A549 (cell line): ENCODE data around the gene ZBP1.

ENCODE experiments used
- BHLHE40 ChIP-seq: IDR thresholded peaks from 2 replicates; pipeline ENCODE4 v1.6.1; 2012; ENCODE audit warnings: low read depth, low read length, inconsistent platforms
- EP300 ChIP-seq, 2 experiments: fragments of >200 bp; sonication (Bioruptor Twin); formaldehyde crosslinking; IDR thresholded peaks; 2 replicates in 1 of 2; 3 replicates in 1 of 2; pipeline ENCODE4 v1.6.1; 2016 to 2017
- ESRRA ChIP-seq: fragments of 150-350 bp; IDR thresholded peaks from 2 replicates; pipeline ENCODE4 v1.6.1; 2014; ENCODE audit warnings: mild to moderate bottlenecking, low read length, borderline replicate concordance
- HOXB5 ChIP-seq: fragments of 250-450 bp; sonication (Bioruptor Pico); IDR thresholded peaks from 2 replicates; pipeline ENCODE4 v1.5.0; 2020; ENCODE audit warnings: mild to moderate bottlenecking, moderate library complexity
- JUNB ChIP-seq: fragments of >200 bp; sonication (Bioruptor Twin); formaldehyde crosslinking; IDR thresholded peaks from 2 replicates; pipeline ENCODE4 v1.6.1; 2016
- KDM1A ChIP-seq: fragments of 200-600 bp; sonication (generic); IDR thresholded peaks from 2 replicates; pipeline ENCODE4 v1.6.1; 2016; ENCODE audit warnings: low read depth, mild to moderate bottlenecking
- MAFK ChIP-seq: fragments of 450-650 bp; IDR thresholded peaks from 2 replicates; pipeline ENCODE4 v1.6.1; 2014; ENCODE audit not compliant: partially characterized antibody
- MAZ ChIP-seq: fragments of 150-350 bp; IDR thresholded peaks from 2 replicates; pipeline ENCODE4 v1.6.1; 2014; ENCODE audit warnings: antibody characterized with exemption, low read depth, low read length, borderline replicate concordance
- POLR2A ChIP-seq: IDR thresholded peaks from 2 replicates; pipeline ENCODE4 v1.6.1; 2012; ENCODE audit warnings: mild to moderate bottlenecking, low read length
- POLR2AphosphoS2 ChIP-seq: conservative IDR thresholded peaks from 2 replicates; pipeline ENCODE4 v1.6.1; 2012; ENCODE audit warnings: low read length, improper control_type of control experiment, inconsistent platforms
- TF ChIP-seq, protein P1 (sequence below): fragments of >200 bp; sonication (Bioruptor Twin); formaldehyde crosslinking; IDR thresholded peaks from 3 replicates; pipeline ENCODE4 v1.5.1; 2016
- TF ChIP-seq, protein P2 (sequence below): IDR thresholded peaks from 2 replicates; pipeline ENCODE4 v1.6.1; 2012
- TF ChIP-seq, protein P3 (sequence below): fragments of >200 bp; sonication (Bioruptor Twin); formaldehyde crosslinking; IDR thresholded peaks from 2 replicates; pipeline ENCODE4 v1.6.1; 2016
- TF ChIP-seq, protein P4 (sequence below): IDR thresholded peaks from 2 replicates; pipeline ENCODE4 v1.6.1; 2012

DNA sequence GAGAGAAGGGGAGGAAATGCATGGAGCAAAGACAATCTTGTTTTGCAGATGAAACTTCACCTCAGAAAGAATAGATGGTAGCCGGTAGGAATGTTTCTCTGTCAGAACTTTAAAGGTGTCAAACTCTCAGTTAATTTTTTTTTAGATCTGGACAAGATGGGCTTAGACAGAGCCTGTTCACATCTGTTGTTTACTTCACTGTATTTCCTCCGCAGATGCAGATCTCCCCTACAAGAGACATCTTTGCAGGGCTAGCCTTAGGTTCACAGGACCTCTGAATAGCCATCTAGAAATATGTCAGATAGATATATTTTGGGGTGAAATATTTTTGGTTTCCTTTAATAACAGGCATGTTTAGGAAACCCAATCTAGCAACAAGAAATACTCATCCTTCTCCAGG lies 12.1 kb upstream of the ZBP1 start:
- TF ChIP-seq, protein P1, sequence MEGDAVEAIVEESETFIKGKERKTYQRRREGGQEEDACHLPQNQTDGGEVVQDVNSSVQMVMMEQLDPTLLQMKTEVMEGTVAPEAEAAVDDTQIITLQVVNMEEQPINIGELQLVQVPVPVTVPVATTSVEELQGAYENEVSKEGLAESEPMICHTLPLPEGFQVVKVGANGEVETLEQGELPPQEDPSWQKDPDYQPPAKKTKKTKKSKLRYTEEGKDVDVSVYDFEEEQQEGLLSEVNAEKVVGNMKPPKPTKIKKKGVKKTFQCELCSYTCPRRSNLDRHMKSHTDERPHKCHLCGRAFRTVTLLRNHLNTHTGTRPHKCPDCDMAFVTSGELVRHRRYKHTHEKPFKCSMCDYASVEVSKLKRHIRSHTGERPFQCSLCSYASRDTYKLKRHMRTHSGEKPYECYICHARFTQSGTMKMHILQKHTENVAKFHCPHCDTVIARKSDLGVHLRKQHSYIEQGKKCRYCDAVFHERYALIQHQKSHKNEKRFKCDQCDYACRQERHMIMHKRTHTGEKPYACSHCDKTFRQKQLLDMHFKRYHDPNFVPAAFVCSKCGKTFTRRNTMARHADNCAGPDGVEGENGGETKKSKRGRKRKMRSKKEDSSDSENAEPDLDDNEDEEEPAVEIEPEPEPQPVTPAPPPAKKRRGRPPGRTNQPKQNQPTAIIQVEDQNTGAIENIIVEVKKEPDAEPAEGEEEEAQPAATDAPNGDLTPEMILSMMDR, result no peak
- TF ChIP-seq, protein P2, sequence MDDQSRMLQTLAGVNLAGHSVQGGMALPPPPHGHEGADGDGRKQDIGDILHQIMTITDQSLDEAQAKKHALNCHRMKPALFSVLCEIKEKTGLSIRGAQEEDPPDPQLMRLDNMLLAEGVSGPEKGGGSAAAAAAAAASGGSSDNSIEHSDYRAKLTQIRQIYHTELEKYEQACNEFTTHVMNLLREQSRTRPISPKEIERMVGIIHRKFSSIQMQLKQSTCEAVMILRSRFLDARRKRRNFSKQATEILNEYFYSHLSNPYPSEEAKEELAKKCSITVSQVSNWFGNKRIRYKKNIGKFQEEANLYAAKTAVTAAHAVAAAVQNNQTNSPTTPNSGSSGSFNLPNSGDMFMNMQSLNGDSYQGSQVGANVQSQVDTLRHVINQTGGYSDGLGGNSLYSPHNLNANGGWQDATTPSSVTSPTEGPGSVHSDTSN, result no peak
- TF ChIP-seq ESRRA (no peak), POLR2AphosphoS2 (no peak), JUNB (no peak), MAZ (no peak), EP300 (IDR thresholded peaks at IDR 0.05) (no peak), BHLHE40 (no peak), HOXB5 (CRISPR knock-in tag) (no peak), MAFK (no peak), POLR2A (no peak), KDM1A (no peak)
- TF ChIP-seq, protein P3, sequence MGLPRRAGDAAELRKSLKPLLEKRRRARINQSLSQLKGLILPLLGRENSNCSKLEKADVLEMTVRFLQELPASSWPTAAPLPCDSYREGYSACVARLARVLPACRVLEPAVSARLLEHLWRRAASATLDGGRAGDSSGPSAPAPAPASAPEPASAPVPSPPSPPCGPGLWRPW, result no peak
- TF ChIP-seq, protein P4, sequence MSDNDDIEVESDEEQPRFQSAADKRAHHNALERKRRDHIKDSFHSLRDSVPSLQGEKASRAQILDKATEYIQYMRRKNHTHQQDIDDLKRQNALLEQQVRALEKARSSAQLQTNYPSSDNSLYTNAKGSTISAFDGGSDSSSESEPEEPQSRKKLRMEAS, result no peak
